GM12865 (cell line): Measurements from ENCODE around the gene KLF7.

Source experiments
- DNase-seq: peaks from one replicate; pipeline ENCODE4 v3.0.0; 2010; ENCODE audit warnings: low read depth
- H3K4me3 ChIP-seq: 2 replicates; pipeline ENCODE4 v1.5.1; 2011; ENCODE audit warnings: mild to moderate bottlenecking, low read depth, low read length, control low read depth
- CTCF ChIP-seq: IDR thresholded peaks from 2 replicates; pipeline ENCODE4 v1.5.1; 2011; ENCODE audit warnings: low read length, control low read depth, low read depth, inconsistent platforms; ENCODE audit not compliant: insufficient read depth; ENCODE audit errors: missing control alignments

The KLF7 gene

GRCh38 chr2:207072571-207072970 lies 93.2 kb downstream of the KLF7 start:
- TF ChIP-seq CTCF = no peak
- no peak for DNase-seq
- no peak overlapping the region for H3K4me3 ChIP-seq

GRCh38 chr2:207071820-207072219 lies 93.9 kb downstream of the KLF7 start:
- no peak overlapping the region for H3K4me3 ChIP-seq
- DNase-seq = peak; percentile 16
- TF ChIP-seq CTCF = no peak

- no peak for TF ChIP-seq CTCF
- H3K4me3 ChIP-seq = no peak overlapping the region
- DNase-seq = no peak
Measured at GRCh38 chr2:207067473-207067872, 98.3 kb downstream of the KLF7 start.

- DNase-seq = no peak
- no peak overlapping the region for H3K4me3 ChIP-seq
- no peak for TF ChIP-seq CTCF
Measured at GRCh38 chr2:207066791-207067460, 98.8 kb downstream of the KLF7 start.

GRCh38 chr2:207066166-207066565 lies 99.6 kb downstream of the KLF7 start:
- no peak overlapping the region for H3K4me3 ChIP-seq
- TF ChIP-seq CTCF = no peak
- no peak for DNase-seq

- no peak for DNase-seq
- H3K4me3 ChIP-seq = no peak overlapping the region
- TF ChIP-seq CTCF = no peak
Measured at GRCh38 chr2:207064128-207064690, 101.5 kb downstream of the KLF7 start.

- H3K4me3 ChIP-seq = no peak overlapping the region
- no peak for TF ChIP-seq CTCF
- no peak for DNase-seq
Measured at GRCh38 chr2:207061181-207061580, 104.6 kb downstream of the KLF7 start.
